T-helper 1 cell (primary cell): ENCODE measurements around the gene PKD1L1.
"Not testable (repeated sequence)": the region's sequence is repeated elsewhere in the genome, so short reads cannot be mapped to it uniquely, and the experiment has no call there.

Experiments used
- DNase-seq, 5 donors: peaks; one replicate each; pipeline ENCODE4 v3.0.0-alpha.2; 2012 to 2020

Gene PKD1L1

GRCh38 chr7:47758546-47758945, 189.7 kb downstream of the PKD1L1 start:
- DNase-seq, result no peak

- no peak for DNase-seq
These were observed 190.3 kb downstream of the PKD1L1 start for GRCh38 chr7:47757921-47758411.

GRCh38 chr7:47756636-47757035, 191.6 kb downstream of the PKD1L1 start:
- DNase-seq, result no peak

- DNase-seq, result no peak
These were observed 193.0 kb downstream of the PKD1L1 start for GRCh38 chr7:47755248-47755647.

GRCh38 chr7:47751724-47752123, 196.5 kb downstream of the PKD1L1 start:
- not testable (repeated sequence) for DNase-seq

- no peak for DNase-seq
These were observed 197.2 kb downstream of the PKD1L1 start for GRCh38 chr7:47751043-47751442.

- DNase-seq, result no peak
These were observed 200.2 kb downstream of the PKD1L1 start for GRCh38 chr7:47748041-47748440.

- DNase-seq, result no peak
These were observed 201.1 kb downstream of the PKD1L1 start for GRCh38 chr7:47747160-47747559.

GRCh38 chr7:47746468-47746867, 201.8 kb downstream of the PKD1L1 start:
- DNase-seq, result no peak

- no peak for DNase-seq
These were observed 203.4 kb downstream of the PKD1L1 start for GRCh38 chr7:47744883-47745282.

- no peak for DNase-seq
These were observed 204.2 kb downstream of the PKD1L1 start for GRCh38 chr7:47743965-47744591.

GRCh38 chr7:47741984-47742383, 206.3 kb downstream of the PKD1L1 start:
- no peak for DNase-seq

GRCh38 chr7:47739891-47740290, 208.4 kb downstream of the PKD1L1 start:
- no peak for DNase-seq

- no peak for DNase-seq
These were observed 208.9 kb downstream of the PKD1L1 start for GRCh38 chr7:47739301-47739875.

GRCh38 chr7:47738563-47739166, 209.6 kb downstream of the PKD1L1 start:
- DNase-seq, result no peak

GRCh38 chr7:47737601-47738000, 210.7 kb downstream of the PKD1L1 start:
- DNase-seq, result no peak

- no peak for DNase-seq
These were observed 212.6 kb downstream of the PKD1L1 start for GRCh38 chr7:47735431-47736345.

GRCh38 chr7:47734949-47735291, 213.3 kb downstream of the PKD1L1 start:
- DNase-seq, result no peak

GRCh38 chr7:47734287-47734948, 213.8 kb downstream of the PKD1L1 start:
- no peak for DNase-seq

- DNase-seq, result no peak
These were observed 218.1 kb downstream of the PKD1L1 start for GRCh38 chr7:47730142-47730541.

GRCh38 chr7:47726047-47726726, 222.1 kb downstream of the PKD1L1 start:
- DNase-seq, result no peak
